Renal cortex interstitium (tissue), 3 donors: ENCODE data around the gene RPRML. TPM values are rescaled to one million over a fixed set of nuclear protein-coding genes. Genes with fewer than 3 reads are reported as not detected.

ENCODE experiments used
- polyA plus RNA-seq, 3 donors: library from polyadenylated mRNA; unstranded; fragments of 120-200 nt; gene quantifications; one replicate each; pipeline ENCODE4 v1.2.1, GENCODE V29; 2013; ENCODE audit not compliant: insufficient read length in 3 of 3

RPRML gene
- polyA plus RNA-seq, 3 donors: not detected

Other genes with a start within 250 kb of the RPRML start
- 1 to 10 TPM; 1.8 to 2.1 (median 2.0) TPM for gene WNT3, start 160.6 kb downstream of the RPRML start, polyA plus RNA-seq
- gene WNT9B, start 127.7 kb downstream of the RPRML start, polyA plus RNA-seq: 10 to 100 TPM in 1 of 3 donors, 1 to 10 TPM in 2; 4.6 to 11.3 (median 7.9) TPM
- 10 to 100 TPM; 51.6 to 57.9 (median 56.7) TPM for gene GOSR2, start 56.1 kb downstream of the RPRML start, polyA plus RNA-seq
- 10 to 100 TPM; 51.0 to 60.8 (median 54.8) TPM for gene CDC27, start 210.0 kb upstream of the RPRML start, polyA plus RNA-seq
- gene MYL4, start 230.1 kb upstream of the RPRML start, polyA plus RNA-seq: 1 to 10 TPM; 4.0 to 4.5 (median 4.4) TPM